NCI-H146 treated with DMSO at 0.1 percent for 48 hours (cell line): ENCODE data around the gene LAMA5.

Source experiments
- DNase-seq: peaks from one replicate; lab custom pipeline; 2025; ENCODE audit not compliant: unreplicated experiment; lab: John Stamatoyannopoulos, UW

LAMA5 gene

GRCh38 chr20:62329389-62330377, 37.4 kb downstream of the LAMA5 start:
- no peak for DNase-seq

- no peak for DNase-seq
Observed at GRCh38 chr20:62328684-62329388, 38.3 kb downstream of the LAMA5 start.

GRCh38 chr20:62327726-62328495, 39.2 kb downstream of the LAMA5 start:
- no peak for DNase-seq

- DNase-seq: no peak
Observed at GRCh38 chr20:62326959-62327725, 40.0 kb downstream of the LAMA5 start.

- no peak for DNase-seq
Observed at GRCh38 chr20:62326559-62326958, 40.6 kb downstream of the LAMA5 start.

- no peak for DNase-seq
Observed at GRCh38 chr20:62325172-62325905, 41.8 kb downstream of the LAMA5 start.

GRCh38 chr20:62323980-62324906, 42.9 kb downstream of the LAMA5 start:
- DNase-seq: no peak

- DNase-seq: no peak
Observed at GRCh38 chr20:62323146-62323979, 43.7 kb downstream of the LAMA5 start.

GRCh38 chr20:62322492-62323041, 44.5 kb downstream of the LAMA5 start:
- no peak for DNase-seq

GRCh38 chr20:62321975-62322374, 45.1 kb downstream of the LAMA5 start:
- DNase-seq: no peak

- no peak for DNase-seq
Observed at GRCh38 chr20:62321521-62321948, 45.6 kb downstream of the LAMA5 start.

- DNase-seq: no peak
Observed at GRCh38 chr20:62320581-62321354, 46.3 kb downstream of the LAMA5 start.

GRCh38 chr20:62319346-62319909, 47.7 kb downstream of the LAMA5 start:
- DNase-seq: no peak

- no peak for DNase-seq
Observed at GRCh38 chr20:62318400-62319345, 48.4 kb downstream of the LAMA5 start.

- no peak for DNase-seq
Observed at GRCh38 chr20:62317167-62317655, 49.9 kb downstream of the LAMA5 start.
